Adipose tissue (tissue), 3 donors: ENCODE results near the gene PDPN. TPM values are rescaled to one million over a fixed set of nuclear protein-coding genes. Genes with fewer than 3 reads are reported as not detected.
"Not testable (repeated sequence)": the region's sequence is repeated elsewhere in the genome, so short reads cannot be mapped to it uniquely, and the experiment has no call there.

Experiments
- H3K27ac ChIP-seq: one replicate; pipeline ENCODE4 v1.5.1; 2013; ENCODE audit warnings: low read depth, low read length
- WGBS, 3 donors: extraction: QIAGEN DNeasy Blood & Tissue Kit; methylation state at CpG; one replicate each; pipeline ENCODE4 v1.1.7; 2013; 5-methylcytosine and 5-hydroxymethylcytosine counted together
- polyA plus RNA-seq, 3 donors: library from polyadenylated mRNA; stranded (reverse); fragments of 200-250 nt; gene quantifications; one replicate each; pipeline ENCODE4 v1.2.3, GENCODE V29; 2013
- donor health status: healthy with polysubstance abuse.
- donor health status: Bipolar disorder and iron deficiency.
- donor health status: healthy.

The PDPN gene
- polyA plus RNA-seq, result 10 to 100 TPM in 2 of 3 donors, 1 to 10 TPM in 1; 5.8 to 63.7 (median 38.8) TPM

GRCh38 chr1:13583595-13583965 lies at the start of gene PDPN:
TSS of gene PDPN (plus strand) at chr1:13583832. CDS start at chr1:13584034, 202 bp downstream.
- 1 to 3% (median 2%) methylated on average over 27 to 29 of the region's 29 CpGs for WGBS, 3 donors
- H3K27ac ChIP-seq, result peak within 1 kb of the TSS; percentile 61

DNA sequence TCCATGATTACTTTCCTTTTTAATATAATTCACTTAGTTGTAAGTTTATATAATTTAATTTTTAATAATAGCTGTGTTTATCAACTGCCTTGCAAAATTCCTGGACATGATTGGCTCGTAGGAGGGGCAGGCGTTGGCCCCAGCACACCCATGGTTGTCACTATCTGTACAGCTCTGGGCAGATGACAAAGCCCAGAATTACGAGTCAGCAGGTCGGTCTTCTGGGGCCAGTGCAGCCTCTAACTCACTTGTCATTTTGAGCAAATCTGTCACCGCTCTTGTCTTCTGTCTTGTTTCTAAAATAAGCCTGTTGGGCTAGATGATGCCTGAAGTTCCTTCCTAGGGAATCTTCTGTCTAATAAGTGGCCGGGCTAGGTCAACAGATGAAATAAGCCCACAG lies 48.4 kb upstream of the PDPN start:
- no peak overlapping the region for H3K27ac ChIP-seq
- 81 to 89% (median 86%) methylated on average over 6 of the region's 6 CpGs for WGBS, 3 donors

DNA sequence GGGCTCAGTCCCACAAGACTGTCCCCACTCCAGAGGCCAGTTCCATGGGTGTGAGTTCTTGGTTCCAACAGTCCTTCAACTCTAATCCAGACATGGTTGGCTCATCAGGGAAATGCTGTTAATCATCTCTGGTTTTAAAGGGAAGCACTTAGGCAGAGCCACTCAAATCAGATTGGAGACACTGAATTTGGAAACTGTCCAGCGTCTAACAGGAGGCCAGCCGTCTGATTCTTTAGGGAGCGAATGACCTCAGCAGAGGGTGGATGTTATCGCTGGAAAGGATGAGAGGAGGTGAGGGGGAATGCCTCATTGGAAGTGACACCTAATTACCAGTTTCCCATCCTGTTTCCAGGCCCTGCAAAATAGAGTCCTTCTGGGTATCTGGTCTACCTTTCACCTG lies 47.1 kb upstream of the PDPN start:
- 60 to 67% (median 66%) methylated on average over 4 of the region's 4 CpGs for WGBS, 3 donors
- no peak overlapping the region for H3K27ac ChIP-seq

GRCh38 chr1:13538832-13539231 lies 44.8 kb upstream of the PDPN start:
- 84 to 97% (median 90%) methylated on average over 2 of the region's 2 CpGs for WGBS, 3 donors

DNA sequence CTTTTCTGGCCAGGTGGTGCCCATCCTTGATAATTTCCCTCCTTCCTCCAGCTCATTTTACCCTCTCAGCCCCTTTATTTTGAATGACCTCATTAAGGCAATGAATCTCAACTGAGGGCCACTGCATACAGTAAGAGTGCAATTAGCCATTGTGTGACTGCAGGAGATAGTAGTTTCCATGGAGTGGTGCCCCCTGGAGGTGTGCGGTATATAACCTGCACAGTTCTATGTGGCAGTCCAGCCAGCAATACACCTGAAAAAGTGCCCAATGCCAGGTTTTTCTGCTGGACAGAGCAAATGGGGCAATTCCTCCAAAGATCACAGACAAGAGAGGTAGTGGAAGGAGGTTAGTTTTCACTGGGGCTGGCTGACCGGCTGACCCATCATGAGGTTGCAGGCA lies 43.9 kb upstream of the PDPN start:
- no peak overlapping the region for H3K27ac ChIP-seq
- 86 to 98% (median 98%) methylated on average over 2 of the region's 2 CpGs for WGBS, 3 donors

More at GRCh38 chr1:13538832-13539231, 44.8 kb upstream of the PDPN start:
- H3K27ac ChIP-seq, result no peak overlapping the region

DNA sequence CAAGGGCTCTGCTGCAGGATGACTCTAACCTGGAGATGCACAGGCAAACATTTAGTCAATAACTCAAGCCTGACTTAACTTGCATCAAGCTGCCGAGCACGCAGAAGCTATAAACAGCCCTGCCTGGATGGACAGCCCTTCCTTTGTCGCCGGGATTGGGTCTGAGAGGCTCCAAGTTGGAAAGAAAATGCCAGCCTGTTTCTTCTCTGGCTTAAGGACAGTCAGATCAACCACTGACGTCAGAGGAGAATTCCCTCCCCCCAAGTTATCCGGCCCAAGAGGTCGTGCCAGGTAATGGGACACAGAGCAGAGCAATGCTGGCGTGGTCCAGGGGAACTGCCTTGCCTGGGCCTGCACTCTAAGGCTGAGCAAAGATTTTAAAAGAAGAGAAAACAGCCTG lies 42.8 kb upstream of the PDPN start:
- H3K27ac ChIP-seq, result no peak overlapping the region
- WGBS, 3 donors, result 58 to 79% (median 72%) methylated on average over 8 of the region's 8 CpGs

- WGBS, 3 donors, result 85 to 91% (median 90%) methylated on average over 13 of the region's 13 CpGs
- H3K27ac ChIP-seq, result no peak overlapping the region
Observed at GRCh38 chr1:13541435-13542215, 42.0 kb upstream of the PDPN start.

GRCh38 chr1:13543451-13544220 lies 40.0 kb upstream of the PDPN start:
- no peak overlapping the region for H3K27ac ChIP-seq
- 39 to 59% (median 46%) methylated on average over 20 of the region's 20 CpGs for WGBS, 3 donors

DNA sequence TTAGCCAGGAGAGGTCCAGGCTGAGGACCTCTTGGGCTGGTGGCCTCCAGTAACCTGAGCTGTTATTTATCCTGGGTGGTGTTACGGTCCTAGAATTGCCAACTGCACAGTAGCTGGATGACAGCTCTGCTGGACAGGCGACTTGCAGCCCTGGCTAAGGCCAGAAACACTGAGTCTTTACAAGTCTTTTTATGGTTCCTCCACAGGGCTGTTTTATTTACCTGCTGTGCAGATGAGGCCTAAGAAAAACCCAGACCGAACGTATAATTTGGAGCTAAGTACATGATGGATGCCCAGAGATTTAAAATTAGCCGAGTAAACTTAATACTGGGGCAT lies 39.4 kb upstream of the PDPN start:
- 62 to 72% (median 62%) methylated on average over 5 of the region's 5 CpGs for WGBS, 3 donors
- H3K27ac ChIP-seq, result no peak overlapping the region

- 41 to 83% (median 60%) methylated on average over 3 of the region's 3 CpGs for WGBS, 3 donors
- H3K27ac ChIP-seq, result no peak overlapping the region
Observed at GRCh38 chr1:13546791-13547190, 36.8 kb upstream of the PDPN start.

DNA sequence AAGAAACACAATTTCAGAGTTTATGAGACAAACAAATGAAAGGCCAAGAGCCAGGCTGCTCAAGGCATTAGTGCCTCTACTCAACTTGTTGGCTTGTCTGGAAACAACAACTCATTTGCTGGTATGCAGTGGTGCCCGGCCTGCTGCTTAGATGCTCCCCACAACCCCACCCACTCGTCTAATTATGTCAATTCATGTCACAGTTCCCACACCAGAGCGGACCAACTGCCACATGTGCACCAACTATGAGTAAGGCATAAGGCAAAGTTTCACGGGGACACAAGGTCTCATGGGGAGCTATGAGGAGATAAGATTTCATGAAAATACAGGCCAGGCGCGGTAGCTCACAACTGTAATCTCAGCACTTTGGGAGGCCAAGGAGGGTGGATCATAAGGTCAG lies 35.4 kb upstream of the PDPN start:
- no peak overlapping the region for H3K27ac ChIP-seq
- 82 to 91% (median 89%) methylated on average over 6 of the region's 6 CpGs for WGBS, 3 donors

GRCh38 chr1:13549021-13549420 lies 34.6 kb upstream of the PDPN start:
- no peak overlapping the region for H3K27ac ChIP-seq
- 63 to 89% (median 76%) methylated on average over 6 of the region's 6 CpGs for WGBS, 3 donors

DNA sequence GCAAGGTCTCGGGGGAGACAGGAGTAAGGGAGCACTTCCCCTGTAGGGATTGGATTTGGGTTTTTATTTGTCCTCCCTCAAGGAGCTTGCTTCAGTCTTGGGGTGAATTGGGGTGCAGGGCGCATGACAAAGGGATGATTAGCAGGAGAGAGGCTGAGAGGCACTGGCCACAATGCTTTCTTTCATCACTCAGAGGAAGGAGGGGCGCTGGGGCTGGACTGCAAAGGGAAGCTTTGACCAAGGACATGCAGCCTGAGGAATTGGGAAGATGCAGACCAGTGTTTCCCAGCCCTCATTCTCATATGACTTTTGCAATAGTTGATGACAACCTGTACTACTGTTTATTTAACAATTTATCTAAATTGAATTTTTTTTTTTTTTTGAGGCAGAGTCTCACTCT lies 34.1 kb upstream of the PDPN start:
- H3K27ac ChIP-seq, result no peak overlapping the region
- WGBS, 3 donors, result 53 to 74% (median 72%) methylated on average over 3 of the region's 3 CpGs

DNA sequence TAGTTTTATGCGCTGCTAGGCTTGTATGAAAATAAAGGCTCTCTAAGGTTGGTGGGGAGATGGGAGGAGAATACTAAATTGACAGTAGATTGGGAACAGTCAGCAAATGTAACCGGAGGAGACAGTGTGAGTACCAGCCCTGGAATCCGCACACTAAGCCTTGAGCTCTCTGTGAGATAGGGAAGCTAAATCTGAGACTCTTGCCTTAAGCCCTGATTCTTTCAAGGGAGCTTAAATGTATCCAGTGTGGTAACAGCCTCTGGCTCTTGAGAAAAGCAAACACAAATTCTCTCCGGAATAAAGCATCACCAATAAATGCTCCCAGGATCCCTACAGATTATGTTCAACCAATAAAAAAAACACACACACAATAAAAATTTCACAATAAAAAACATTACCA lies 33.0 kb upstream of the PDPN start:
- WGBS, 3 donors, result 60 to 79% (median 65%) methylated on average over 4 of the region's 4 CpGs
- H3K27ac ChIP-seq, result no peak overlapping the region

DNA sequence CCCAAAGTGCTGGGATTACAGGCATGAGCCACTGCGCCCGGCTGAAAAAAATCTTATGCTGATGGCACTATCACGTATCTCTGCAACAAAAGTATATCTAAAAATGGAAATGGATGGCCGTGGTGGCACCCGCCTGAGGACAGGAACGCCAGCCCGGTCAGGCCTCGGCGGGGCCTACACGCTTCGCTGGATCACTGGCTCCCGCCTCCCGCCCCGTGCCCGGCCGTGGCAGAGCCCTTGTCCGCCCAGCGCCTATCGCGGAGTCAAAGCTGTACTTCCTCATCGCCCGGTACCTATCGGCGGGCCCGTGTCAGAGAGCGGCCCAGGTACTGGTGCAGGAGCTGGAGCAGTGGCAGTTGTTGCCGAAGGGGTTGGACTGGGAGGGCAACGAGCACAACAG lies 28.8 kb upstream of the PDPN start:
- WGBS, 3 donors, result 96 to 97% (median 96%) methylated on average over 26 to 28 of the region's 28 CpGs
- H3K27ac ChIP-seq, result no peak overlapping the region

- no peak overlapping the region for H3K27ac ChIP-seq
- WGBS, 3 donors, result 62 to 76% (median 67%) methylated on average over 6 of the region's 6 CpGs
Observed at GRCh38 chr1:13556224-13556764, 27.3 kb upstream of the PDPN start.

DNA sequence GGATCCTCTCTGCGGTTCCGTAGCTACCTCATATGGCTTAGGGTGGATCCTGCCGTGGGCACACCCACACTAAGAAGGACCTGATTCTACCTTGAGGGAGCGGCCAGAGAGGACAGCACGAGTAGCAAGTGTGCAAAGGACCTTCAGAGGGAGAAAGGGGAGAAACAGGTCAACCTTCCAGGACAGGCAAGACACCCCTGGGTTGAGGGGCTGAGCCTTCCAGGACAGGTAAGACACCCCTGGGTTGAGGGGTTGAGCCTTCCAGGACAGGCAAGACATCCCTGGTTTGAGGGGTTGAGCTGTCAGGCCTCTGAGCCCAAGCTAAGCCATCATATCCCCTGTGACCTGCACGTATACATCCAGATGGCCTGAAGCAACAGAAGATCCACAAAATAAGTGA lies 23.1 kb upstream of the PDPN start:
- no peak overlapping the region for H3K27ac ChIP-seq
- 79 to 89% (median 81%) methylated on average over 6 of the region's 6 CpGs for WGBS, 3 donors

DNA sequence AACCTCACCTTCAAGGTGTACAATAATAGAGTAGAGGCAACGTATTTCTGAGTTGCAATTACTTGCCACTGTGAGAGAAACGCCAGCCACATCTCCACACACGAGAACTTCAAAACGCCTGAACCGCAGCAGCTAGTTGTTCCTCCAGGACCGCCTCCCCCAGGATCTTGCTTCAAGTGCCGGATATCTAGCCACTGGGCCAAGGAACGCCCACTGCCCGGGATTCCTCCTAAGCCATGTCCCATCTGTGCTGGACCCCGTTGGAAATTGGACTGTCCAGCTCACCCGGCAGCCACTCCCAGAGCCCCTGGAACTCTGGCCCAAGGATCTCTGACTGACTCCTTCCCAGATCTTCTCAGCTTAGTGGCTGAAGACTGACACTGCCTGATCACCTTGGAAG lies 20.7 kb upstream of the PDPN start:
- 88 to 91% (median 88%) methylated on average over 11 of the region's 11 CpGs for WGBS, 3 donors
- not testable (repeated sequence) for H3K27ac ChIP-seq

- 60 to 80% (median 65%) methylated on average over 5 of the region's 5 CpGs for WGBS, 3 donors
- no peak overlapping the region for H3K27ac ChIP-seq
Observed at GRCh38 chr1:13564073-13564472, 19.6 kb upstream of the PDPN start.

GRCh38 chr1:13570435-13570834 lies 13.2 kb upstream of the PDPN start:
- 42 to 57% (median 56%) methylated on average over 7 of the region's 7 CpGs for whole genome bisulfite sequencing, 3 donors
- not testable (repeated sequence) for H3K27ac ChIP-seq
